Measurements from ENCODE around the gene FRMD3.

GRCh38 chr9:83291196-83291595 lies 247.0 kb downstream of the FRMD3 start:
- TF ChIP-seq POLR2A (IDR thresholded peaks at IDR 0.05; ENCODE audit: extremely low read depth, insufficient read length): no peak
- TF ChIP-seq, protein P1, sequence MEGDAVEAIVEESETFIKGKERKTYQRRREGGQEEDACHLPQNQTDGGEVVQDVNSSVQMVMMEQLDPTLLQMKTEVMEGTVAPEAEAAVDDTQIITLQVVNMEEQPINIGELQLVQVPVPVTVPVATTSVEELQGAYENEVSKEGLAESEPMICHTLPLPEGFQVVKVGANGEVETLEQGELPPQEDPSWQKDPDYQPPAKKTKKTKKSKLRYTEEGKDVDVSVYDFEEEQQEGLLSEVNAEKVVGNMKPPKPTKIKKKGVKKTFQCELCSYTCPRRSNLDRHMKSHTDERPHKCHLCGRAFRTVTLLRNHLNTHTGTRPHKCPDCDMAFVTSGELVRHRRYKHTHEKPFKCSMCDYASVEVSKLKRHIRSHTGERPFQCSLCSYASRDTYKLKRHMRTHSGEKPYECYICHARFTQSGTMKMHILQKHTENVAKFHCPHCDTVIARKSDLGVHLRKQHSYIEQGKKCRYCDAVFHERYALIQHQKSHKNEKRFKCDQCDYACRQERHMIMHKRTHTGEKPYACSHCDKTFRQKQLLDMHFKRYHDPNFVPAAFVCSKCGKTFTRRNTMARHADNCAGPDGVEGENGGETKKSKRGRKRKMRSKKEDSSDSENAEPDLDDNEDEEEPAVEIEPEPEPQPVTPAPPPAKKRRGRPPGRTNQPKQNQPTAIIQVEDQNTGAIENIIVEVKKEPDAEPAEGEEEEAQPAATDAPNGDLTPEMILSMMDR (IDR thresholded peaks at IDR 0.05; ENCODE audit: low read depth, low read length): no peak

Data from NB4 (cell line).